Aorta (tissue), 5 donors: ENCODE data around the gene JMJD8. TPM values are rescaled to one million over a fixed set of nuclear protein-coding genes. Genes with fewer than 3 reads are reported as not detected.
A peak's percentile ranks its signal among the peaks of the same experiment; 100 is the strongest.

Source experiments
- ATAC-seq: fragments of 200-7000 bp; cut with Tn5 transposase; one replicate; pipeline ENCODE4 v1.9.1; 2022; ENCODE audit warnings: moderate library complexity; ENCODE audit not compliant: low FRiP score
- DNase-seq, 2 donors: peaks; one replicate each; pipeline ENCODE4 v3.0.0-alpha.2; 2020
- H3K27ac ChIP-seq, 2 donors: one replicate each; pipeline ENCODE4 v1.5.1; 2013; ENCODE audit warnings: low read length in 2 of 2, mild to moderate bottlenecking in 2 of 2, moderate library complexity in 2 of 2, control low read depth in 1 of 2, inconsistent platforms in 1 of 2, low read depth in 1 of 2
- H3K27me3 ChIP-seq, 2 donors: one replicate each; pipeline ENCODE4 v1.6.1; 2013; ENCODE audit warnings: control low read depth in 1 of 2, low read length in 1 of 2, mild to moderate bottlenecking in 1 of 2, moderate library complexity in 1 of 2; ENCODE audit not compliant: insufficient read depth in 2 of 2, control insufficient read depth in 1 of 2
- H3K36me3 ChIP-seq, 2 donors: one replicate each; pipeline ENCODE4 v1.6.1; 2013; ENCODE audit warnings: control low read depth in 1 of 2, low read length in 1 of 2, mild to moderate bottlenecking in 1 of 2; ENCODE audit not compliant: insufficient read depth in 2 of 2, control insufficient read depth in 1 of 2
- H3K4me1 ChIP-seq, 2 donors: one replicate each; pipeline ENCODE4 v1.6.1; 2013; ENCODE audit warnings: low read length in 2 of 2, control low read depth in 1 of 2, mild to moderate bottlenecking in 1 of 2, moderate library complexity in 1 of 2; ENCODE audit not compliant: insufficient read depth in 2 of 2, control insufficient read depth in 1 of 2
- H3K4me3 ChIP-seq, 2 donors: one replicate each; pipeline ENCODE4 v1.5.1; 2013; ENCODE audit warnings: low read length in 2 of 2, control low read depth in 1 of 2, mild to moderate bottlenecking in 1 of 2
- H3K9me3 ChIP-seq: one replicate; pipeline ENCODE4 v1.6.1; 2013; ENCODE audit warnings: mild to moderate bottlenecking, low read length; ENCODE audit not compliant: control insufficient read depth
- WGBS, 2 donors: extraction: QIAGEN DNeasy Blood & Tissue Kit; methylation state at CpG; one replicate each; pipeline ENCODE4 v1.1.7; 2013; 5-methylcytosine and 5-hydroxymethylcytosine counted together
- intact Hi-C, 2 donors: fragments of 100-400 bp; cut with DNase I; formaldehyde crosslinking; loops; one replicate each; pipeline versions ENCODE4 v1.14.2 to v1.15.0; 2022
- polyA plus RNA-seq, 2 donors: library from polyadenylated mRNA; stranded (reverse); fragments of 200-250 nt; gene quantifications; one replicate each; pipeline ENCODE4 v1.2.3, GENCODE V29; 2013
- total RNA-seq, 2 donors: library from RNA; stranded (reverse); fragmentation: NEBNext Ultra II Directional; extraction: Animal tissue kit (Norgen Biotek cat#: 25700); gene quantifications; one replicate each; pipeline ENCODE4 v1.2.1, GENCODE V29; 2021
- donor health status: healthy with polysubstance abuse.
- donor health status: Bipolar disorder and iron deficiency.
- donor health status: DM: no; HTN: no; CAD: no.
- donor health status: DM: no; HTN: no; CAD: no.
- donor health status: DM: yes; HTN: yes; CAD: no.

Gene JMJD8
- total and polyA plus RNA-seq, 4 donors: 46.1 to 110 (median 53.4) TPM

DNA sequence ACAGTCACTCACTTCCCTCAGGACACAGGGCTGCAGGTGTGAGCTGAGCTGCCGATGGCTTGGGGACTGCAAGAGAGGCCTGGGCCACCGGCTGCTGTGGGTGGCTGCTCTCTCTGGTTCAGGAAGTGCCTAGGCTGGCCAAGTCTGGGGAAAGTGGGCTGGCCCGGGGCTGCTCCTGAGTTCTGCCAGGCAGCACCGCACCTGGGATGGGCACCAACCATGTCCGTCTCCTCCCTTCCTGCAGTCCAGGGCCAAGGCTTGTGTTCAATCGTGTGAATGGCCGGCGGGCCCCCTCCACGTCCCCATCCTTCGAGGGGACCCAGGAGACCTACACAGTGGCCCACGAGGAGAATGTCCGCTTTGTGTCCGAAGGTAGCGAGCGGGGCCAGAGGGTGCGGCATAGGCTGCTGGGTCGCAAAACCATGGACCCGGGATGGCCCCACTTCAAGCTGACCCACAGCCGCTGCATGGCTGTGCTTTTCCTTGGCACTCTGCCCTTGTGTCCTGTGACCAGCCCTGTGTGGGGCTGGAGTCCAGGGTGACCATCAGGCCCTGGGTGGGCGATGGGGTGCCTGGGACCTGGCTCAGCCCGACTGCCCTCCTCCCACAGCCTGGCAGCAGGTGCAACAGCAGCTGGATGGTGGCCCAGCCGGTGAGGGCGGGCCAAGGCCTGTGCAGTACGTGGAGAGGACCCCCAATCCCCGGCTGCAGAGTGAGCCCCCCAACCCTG is 36.8 kb downstream of the JMJD8 start:
- no peak overlapping the region for H3K27ac ChIP-seq
- intact Hi-C loops: no loop called here
- ATAC-seq: no peak

DNA sequence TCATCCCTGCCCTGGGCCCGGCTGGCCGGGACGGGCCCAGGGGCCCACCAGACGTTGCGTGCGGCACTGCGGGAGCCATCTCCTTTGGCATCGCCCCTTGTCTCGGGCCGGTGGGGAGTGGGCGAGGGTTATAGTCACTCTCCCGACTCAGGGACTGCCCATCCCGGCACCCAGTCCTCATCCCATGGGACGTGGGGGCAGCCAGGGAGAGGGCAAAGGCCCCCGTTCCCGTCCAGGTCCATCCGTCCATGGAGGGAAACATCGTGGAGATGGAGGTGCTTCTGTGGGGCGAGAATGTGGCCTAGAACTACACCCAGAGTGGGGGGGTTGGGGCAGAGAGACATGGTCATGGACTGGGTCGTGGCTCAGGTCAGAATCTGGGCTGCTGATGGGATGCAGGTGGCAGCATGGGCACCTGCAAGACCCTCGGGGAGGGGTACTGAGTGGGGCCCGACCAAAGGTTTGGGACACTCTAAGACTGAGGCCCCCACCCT is 37.4 kb downstream of the JMJD8 start:
- WGBS, 2 donors: 80 to 84% methylated on average over 22 of the region's 22 CpGs
- Histone ChIP-seq H3K27ac (no peak overlapping the region), H3K27me3 (no peaks in the 10 kb centered on the region), H3K36me3 (no peaks in the 10 kb centered on the region), H3K9me3 (no peaks in the 10 kb centered on the region), H3K4me1 (no peaks in the 10 kb centered on the region), H3K4me3 (no peak overlapping the region)
- DNase-seq (no peak), ATAC-seq (no peak)
- intact Hi-C loops: no loop called here

More for the DNA sequence above, 36.8 kb downstream of the JMJD8 start:
- 77 to 79% methylated on average over 25 of the region's 25 CpGs for WGBS, 2 donors
- Histone ChIP-seq H3K4me1 (no peaks in the 10 kb centered on the region), H3K27me3 (no peaks in the 10 kb centered on the region), H3K36me3 (no peaks in the 10 kb centered on the region), H3K9me3 (no peaks in the 10 kb centered on the region), H3K4me3 (no peak overlapping the region)
- DNase-seq: no peak

DNA sequence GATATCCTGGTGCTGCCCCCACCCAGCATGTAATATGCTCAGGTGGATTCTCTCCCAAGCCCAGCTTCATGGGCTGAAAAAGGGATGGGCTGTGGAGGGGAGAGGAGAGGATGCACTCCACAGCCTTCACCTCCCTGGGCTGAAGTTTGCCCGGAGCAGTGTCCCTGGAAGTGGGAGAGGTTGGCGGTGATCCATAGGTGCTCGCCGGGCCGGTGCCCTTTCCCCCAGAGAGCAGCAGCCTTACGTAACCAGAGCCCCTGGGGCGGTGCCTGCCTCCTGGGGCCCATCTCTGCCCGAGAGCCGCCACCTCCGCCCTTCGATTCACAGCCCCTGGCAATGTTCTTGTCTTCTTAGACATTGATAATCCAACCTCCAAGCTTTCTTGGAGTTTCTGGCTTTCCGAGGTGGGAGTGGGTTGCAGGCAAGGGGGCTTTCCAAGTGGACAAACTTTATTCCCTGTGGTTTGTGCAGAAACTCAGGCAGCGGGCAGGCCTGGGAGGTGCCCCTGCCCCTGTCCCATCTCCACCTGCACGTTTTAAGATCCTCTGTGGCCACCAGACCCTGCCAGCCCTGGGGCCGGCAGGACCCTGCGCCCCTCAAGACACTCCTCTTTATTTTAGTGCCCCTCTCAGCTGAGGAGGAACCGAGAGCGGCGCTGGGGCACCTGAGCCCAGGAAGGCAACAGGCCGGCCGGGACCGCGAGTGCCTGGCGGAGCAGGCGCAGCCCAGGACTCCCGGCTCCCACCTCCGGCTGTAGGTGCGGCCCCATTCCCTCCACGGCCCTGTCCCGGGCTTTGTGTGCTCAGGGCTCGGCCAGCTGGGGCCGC is 38.1 kb downstream of the JMJD8 start:
- no peak for DNase-seq
- no peaks in the 10 kb centered on the region for H3K9me3 ChIP-seq
- H3K4me1 ChIP-seq: no peaks in the 10 kb centered on the region
- ATAC-seq: no peak
- H3K27ac ChIP-seq: no peak overlapping the region
- H3K27me3 ChIP-seq: no peaks in the 10 kb centered on the region
- no peak overlapping the region for H3K4me3 ChIP-seq
- 75 to 79% methylated on average over 32 of the region's 32 CpGs for WGBS, 2 donors
- H3K36me3 ChIP-seq: no peaks in the 10 kb centered on the region
- intact Hi-C loops: no loop called here

DNA sequence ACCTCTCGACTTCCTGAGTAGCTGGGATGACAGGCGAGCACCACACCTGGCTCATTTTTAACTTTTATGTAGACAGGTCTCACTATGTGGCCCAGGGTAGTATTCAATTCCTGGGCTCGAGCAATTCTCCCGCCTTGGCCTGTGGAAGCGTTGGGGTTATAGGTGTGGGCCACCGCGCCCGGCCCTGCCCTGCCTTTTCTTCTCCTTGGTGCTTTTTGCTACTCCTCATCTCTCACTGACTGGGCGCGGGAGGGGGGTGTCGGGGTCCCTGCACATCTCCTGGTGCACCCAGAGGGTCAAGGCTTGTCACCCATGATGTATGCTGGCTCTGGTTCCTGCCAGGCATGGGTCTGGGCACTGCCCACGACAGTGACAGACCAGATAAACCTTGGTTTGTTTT is 39.6 kb downstream of the JMJD8 start:
- H3K27me3 ChIP-seq: no peaks in the 10 kb centered on the region
- H3K9me3 ChIP-seq: no peaks in the 10 kb centered on the region
- 88 to 90% methylated on average over 12 of the region's 12 CpGs for WGBS, 2 donors
- no peaks in the 10 kb centered on the region for H3K36me3 ChIP-seq
- intact Hi-C loops: no loop called here
- no peak overlapping the region for H3K4me3 ChIP-seq
- H3K4me1 ChIP-seq: no peaks in the 10 kb centered on the region
- no peak for DNase-seq
- no peak for ATAC-seq
- no peak overlapping the region for H3K27ac ChIP-seq

DNA sequence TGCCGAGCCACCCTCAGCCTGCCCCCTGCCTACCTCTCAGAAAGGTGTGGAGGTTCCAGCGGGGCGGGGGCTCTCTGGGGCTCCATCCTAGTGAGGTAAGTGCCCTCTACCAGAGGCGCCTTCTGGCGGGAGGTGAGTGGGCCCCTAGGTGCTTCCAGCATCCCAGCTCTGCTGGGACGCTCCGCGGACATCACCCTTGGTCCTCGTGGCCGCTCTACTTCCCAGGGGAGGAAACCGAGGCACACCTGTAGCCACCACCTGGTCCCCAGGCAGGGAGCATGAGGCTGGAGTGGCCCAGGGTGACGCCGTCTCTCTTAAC is 41.1 kb downstream of the JMJD8 start:
- DNase-seq (no peak), ATAC-seq (no peak)
- Histone ChIP-seq H3K4me3 (no peak overlapping the region), H3K9me3 (no peaks in the 10 kb centered on the region), H3K27me3 (no peaks in the 10 kb centered on the region), H3K27ac (no peak overlapping the region), H3K4me1 (no peaks in the 10 kb centered on the region), H3K36me3 (no peaks in the 10 kb centered on the region)
- WGBS, 2 donors: 93 to 95% methylated on average over 13 of the region's 13 CpGs
- intact Hi-C loops: no loop called here

DNA sequence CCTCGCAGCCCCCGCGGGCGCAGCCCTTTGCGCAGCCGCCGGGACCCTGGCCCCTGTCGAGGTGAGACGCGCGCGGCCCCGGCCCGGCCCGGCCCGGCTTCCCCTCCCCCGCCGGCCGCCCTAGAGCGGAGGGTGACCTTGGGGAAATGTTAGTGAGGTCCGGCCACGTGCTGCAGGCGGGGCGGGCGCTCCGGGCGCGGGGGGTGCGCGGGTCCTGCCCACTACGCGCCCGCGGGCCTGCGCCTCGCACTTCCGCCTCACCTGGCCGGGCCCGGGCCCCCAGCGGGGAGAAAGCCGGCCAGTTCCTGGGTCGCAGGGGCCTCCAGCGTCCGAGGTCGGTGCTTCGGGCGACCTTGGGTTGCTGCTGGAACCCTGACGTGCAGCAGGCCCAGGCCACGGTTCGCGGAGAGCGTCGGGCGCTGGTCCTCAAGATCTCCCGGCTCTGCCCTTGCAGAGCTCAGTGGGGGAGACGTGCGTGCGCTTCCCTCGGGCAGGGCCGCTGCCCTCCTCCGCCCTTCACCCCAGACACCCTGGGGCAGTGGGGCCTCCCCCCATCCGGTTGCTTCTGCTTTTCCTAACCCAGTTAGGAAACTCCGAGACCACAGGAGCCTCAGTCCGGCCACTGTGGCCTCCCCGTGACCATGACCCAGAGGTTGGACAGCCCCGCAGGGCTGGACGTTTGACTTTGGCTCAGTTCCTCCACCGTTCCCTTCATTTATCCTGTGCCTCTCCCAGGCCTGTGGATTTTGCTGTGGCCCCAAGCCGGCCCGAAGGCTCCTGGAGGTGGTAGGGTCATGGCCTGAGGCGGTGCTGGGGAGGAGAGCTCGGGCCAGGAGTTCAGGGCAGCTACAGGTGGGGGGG is 41.7 kb downstream of the JMJD8 start:
- H3K4me3 ChIP-seq: peak overlapping the region; percentile 46 to 80
- peak in 1 of 2 donors; percentile 79 for DNase-seq
- H3K36me3 ChIP-seq: no peaks in the 10 kb centered on the region
- intact Hi-C loops: no loop called here
- H3K4me1 ChIP-seq: no peaks in the 10 kb centered on the region
- no peak for ATAC-seq
- no peaks in the 10 kb centered on the region for H3K9me3 ChIP-seq
- H3K27me3 ChIP-seq: no peaks in the 10 kb centered on the region
- WGBS, 2 donors: 7 to 14% methylated on average over 56 to 72 of the region's 72 CpGs
- no peak overlapping the region for H3K27ac ChIP-seq

DNA sequence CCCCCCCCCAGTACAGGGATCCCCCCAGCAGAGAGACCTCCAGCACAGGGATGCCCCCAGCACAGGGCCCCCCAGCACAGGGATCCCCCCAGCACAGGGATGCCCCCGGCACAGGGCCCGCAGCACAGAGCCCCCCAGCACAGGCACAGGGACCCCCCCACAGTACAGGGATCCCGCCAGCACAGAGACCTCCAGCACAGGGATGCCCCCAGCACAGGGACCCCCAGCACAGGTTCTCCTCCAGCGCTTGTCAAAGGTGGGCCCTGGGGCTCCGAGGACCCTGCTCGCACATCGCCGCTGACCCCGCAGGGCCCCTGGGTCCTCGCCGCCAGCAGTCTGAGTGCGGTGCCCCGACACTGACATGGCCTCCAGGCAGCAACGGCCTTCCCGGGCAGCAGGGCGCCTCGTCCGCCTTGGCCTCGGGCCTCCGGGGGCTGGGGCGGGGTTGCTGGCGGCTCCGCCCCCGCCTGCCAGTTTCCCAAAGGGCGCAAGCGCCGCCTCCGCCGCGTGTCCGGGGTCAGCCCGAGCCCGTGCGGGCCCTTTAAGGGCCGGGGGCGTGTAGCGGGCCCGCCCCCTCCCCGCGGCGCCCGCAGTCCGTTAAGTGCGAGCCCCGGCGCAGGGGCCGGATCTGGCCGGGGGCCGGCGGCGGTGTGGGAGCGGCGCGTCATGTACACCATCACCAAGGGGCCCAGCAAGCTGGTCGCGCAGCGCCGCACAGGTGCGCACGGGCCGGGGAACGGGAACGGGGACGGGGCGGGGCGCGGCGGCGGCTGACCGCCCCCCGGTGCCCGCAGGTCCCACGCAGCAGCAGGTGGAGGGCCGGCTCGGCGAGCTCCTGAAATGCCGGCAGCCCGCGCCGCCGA is 42.6 kb downstream of the JMJD8 start, which contains the start of gene MCRIP2:
Gene MCRIP2 (plus strand): TSS at position 503 of the 863 bp plus-strand sequence. CDS start 164 bp downstream, at position 667.
- Histone ChIP-seq H3K4me3 (peak within 1 kb of the TSS; percentile 46 to 80), H3K4me1 (no peaks in the 10 kb centered on the region), H3K9me3 (no peaks in the 10 kb centered on the region), H3K27me3 (no peaks in the 10 kb centered on the region), H3K27ac (peak within 1 kb of the TSS in 1 of 2 donors; percentile 26), H3K36me3 (no peaks in the 10 kb centered on the region)
- intact Hi-C loops: no loop called here
- DNase-seq (peak; percentile 93), ATAC-seq (peak; percentile 65)
- 2% methylated on average over 43 to 81 of the region's 81 CpGs for WGBS, 2 donors

DNA sequence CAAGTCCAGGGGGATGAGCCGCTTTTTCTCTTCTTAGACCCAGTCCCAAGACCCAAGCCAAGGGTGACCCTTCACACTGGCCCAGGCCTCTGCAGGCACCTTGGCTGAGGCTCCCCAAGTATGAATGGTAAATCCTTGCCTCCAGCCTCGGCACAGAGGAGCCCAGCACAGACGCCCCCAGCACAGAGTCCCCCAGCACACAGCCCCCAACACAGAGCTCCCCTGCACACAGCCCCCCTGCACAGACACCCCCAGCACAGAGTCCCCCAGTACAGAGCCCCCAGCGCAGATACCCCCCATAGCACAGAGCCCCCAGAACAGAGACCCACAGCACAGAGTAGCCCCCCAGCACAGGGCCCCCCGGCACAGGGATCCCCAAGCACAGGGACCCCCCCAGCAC is 43.5 kb downstream of the JMJD8 start:
- no peak overlapping the region for H3K27ac ChIP-seq
- no peaks in the 10 kb centered on the region for H3K4me1 ChIP-seq
- no peak overlapping the region for H3K4me3 ChIP-seq
- ATAC-seq (no peak), DNase-seq (no peak)
- no peaks in the 10 kb centered on the region for H3K36me3 ChIP-seq
- no peaks in the 10 kb centered on the region for H3K9me3 ChIP-seq
- intact Hi-C loops: no loop called here
- 92% methylated on average over 5 of the region's 5 CpGs for WGBS, 2 donors
- no peaks in the 10 kb centered on the region for H3K27me3 ChIP-seq
